ENCODE measurements around the gene PUSL1.

Gene PUSL1

GRCh38 chr1:1318131-1318652, 9.8 kb downstream of the PUSL1 start:
- H3K4me3 ChIP-seq (ENCODE audit: low read depth, low read length), result no peak overlapping the region
- TF ChIP-seq, protein P1, sequence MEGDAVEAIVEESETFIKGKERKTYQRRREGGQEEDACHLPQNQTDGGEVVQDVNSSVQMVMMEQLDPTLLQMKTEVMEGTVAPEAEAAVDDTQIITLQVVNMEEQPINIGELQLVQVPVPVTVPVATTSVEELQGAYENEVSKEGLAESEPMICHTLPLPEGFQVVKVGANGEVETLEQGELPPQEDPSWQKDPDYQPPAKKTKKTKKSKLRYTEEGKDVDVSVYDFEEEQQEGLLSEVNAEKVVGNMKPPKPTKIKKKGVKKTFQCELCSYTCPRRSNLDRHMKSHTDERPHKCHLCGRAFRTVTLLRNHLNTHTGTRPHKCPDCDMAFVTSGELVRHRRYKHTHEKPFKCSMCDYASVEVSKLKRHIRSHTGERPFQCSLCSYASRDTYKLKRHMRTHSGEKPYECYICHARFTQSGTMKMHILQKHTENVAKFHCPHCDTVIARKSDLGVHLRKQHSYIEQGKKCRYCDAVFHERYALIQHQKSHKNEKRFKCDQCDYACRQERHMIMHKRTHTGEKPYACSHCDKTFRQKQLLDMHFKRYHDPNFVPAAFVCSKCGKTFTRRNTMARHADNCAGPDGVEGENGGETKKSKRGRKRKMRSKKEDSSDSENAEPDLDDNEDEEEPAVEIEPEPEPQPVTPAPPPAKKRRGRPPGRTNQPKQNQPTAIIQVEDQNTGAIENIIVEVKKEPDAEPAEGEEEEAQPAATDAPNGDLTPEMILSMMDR (IDR thresholded peaks at IDR 0.05; ENCODE audit: low read depth, low read length), result no peak

DNA sequence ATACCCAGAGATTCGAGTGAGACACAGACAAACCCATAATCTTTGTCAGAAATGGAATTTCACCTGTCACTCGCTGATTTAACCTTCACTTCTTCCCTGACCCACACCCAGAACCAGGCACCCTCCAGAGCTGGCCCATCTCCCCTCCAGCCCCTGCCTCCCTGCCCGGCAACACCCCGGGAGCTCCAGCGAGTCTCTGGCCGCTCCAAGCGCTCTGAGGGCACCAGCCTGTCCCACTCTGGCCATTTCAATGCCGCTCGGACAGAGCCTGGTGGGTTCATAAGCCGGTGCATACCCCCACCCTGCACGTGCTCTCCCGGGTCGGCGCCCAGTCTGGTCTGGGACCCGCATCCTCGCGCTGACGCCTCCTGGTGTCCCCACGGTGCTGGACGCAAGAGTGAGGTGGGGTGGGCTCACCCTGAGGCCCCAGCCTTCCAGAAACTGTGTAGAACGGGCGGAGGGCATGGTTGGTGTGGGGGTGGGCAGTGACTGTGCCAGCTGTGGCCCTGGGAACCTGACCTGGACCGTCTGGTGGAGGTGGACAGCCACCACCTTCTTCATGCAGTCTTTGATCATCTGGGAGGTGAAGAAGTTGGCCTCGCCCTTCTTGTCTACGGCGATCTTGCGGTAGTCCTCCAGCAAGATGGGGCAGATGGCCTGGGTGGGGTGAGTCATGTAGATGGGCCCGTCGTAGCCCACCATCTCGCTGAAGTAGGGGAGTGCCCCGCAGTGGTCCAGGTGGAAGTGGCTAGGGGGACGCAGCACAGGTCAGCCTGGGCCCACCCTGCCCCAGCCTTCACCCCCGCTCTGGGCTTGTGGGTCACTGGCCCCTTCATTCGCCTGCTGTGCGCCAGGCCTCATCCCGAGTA, 10.6 kb downstream of the PUSL1 start:
- TF ChIP-seq, protein P1 (IDR thresholded peaks at IDR 0.05; ENCODE audit: low read depth, low read length), result no peak
- H3K4me3 ChIP-seq (ENCODE audit: low read depth, low read length), result no peak overlapping the region

DNA sequence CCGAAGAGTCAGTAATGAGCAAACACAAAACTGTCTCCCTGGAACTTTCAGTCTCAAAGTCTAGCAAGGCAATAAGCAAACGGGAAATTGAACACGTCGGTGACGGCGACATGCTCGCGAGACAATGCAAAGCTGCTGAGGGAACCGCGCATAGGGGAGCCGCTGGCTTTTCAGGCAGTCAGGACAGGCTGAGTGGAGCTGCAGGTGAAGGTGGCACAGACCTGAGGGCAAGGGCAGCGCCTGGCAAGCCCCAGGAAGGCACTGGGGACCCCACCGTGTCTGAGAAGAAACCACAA, 11.2 kb downstream of the PUSL1 start:
- TF ChIP-seq, protein P1 (IDR thresholded peaks at IDR 0.05; ENCODE audit: low read depth, low read length), result no peak
- no peak overlapping the region for H3K4me3 ChIP-seq (ENCODE audit: low read depth, low read length)

- TF ChIP-seq, protein P1 (IDR thresholded peaks at IDR 0.05; ENCODE audit: low read depth, low read length), result no peak
Measured at GRCh38 chr1:1320666-1321448, 12.5 kb downstream of the PUSL1 start.

DNA sequence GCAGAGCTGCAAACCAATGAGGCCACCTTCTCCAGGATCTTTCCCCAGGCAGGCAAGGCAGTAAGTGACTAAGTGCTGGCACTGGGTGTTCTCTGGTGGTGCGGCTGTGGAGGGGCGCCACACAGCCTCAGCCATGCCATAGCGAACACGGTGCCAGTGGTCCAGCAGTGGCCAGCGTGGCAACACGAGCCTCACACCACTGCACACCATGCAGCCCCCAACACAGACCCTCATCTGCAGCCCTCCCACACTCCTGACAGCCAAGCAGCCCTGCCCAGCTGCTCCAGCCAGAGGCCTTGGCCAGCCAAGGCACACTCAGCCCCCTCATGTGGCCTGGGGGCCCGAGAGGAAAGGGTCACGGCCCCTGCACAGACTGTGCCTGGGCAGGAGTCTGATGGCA, 13.1 kb downstream of the PUSL1 start:
- no peak overlapping the region for H3K4me3 ChIP-seq (ENCODE audit: low read depth, low read length)
- TF ChIP-seq, protein P1 (IDR thresholded peaks at IDR 0.05; ENCODE audit: low read depth, low read length), result no peak

More at GRCh38 chr1:1320666-1321448, 12.5 kb downstream of the PUSL1 start:
- no peak overlapping the region for H3K4me3 ChIP-seq (ENCODE audit: low read depth, low read length)

GRCh38 chr1:1322418-1322817, 14.0 kb downstream of the PUSL1 start:
- no peak overlapping the region for H3K4me3 ChIP-seq (ENCODE audit: low read depth, low read length)
- TF ChIP-seq, protein P1 (IDR thresholded peaks at IDR 0.05; ENCODE audit: low read depth, low read length), result no peak

DNA sequence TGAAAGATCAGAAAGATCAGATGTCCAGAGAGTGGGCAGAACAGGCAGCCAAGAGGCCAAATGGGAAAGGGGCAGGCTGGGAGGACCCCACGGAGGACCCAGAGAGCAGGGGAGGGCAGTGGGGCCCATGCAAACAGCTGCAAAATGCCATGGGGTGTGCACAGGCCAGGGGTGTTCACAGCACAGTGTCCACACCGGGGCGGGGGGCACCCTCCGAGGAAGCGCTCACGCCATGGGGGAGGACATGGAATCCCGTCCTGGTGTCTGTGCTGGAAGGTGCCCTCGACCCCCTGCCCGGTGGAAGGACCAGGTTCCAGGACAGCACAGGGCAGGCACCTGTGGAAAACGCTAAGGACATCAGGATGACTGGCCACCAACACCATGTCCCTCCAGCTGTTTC, 14.6 kb downstream of the PUSL1 start:
- TF ChIP-seq, protein P1 (IDR thresholded peaks at IDR 0.05; ENCODE audit: low read depth, low read length), result no peak
- H3K4me3 ChIP-seq (ENCODE audit: low read depth, low read length), result no peak overlapping the region
